ENCODE measurements around the gene ZNF398.

Gene ZNF398

GRCh38 chr7:149150981-149151380 is 3.7 kb downstream of the ZNF398 start:
- DNase-seq = no peak

- no peak for DNase-seq
These were observed 6.1 kb downstream of the ZNF398 start for GRCh38 chr7:149153346-149153745.

GRCh38 chr7:149154056-149154455 is 6.8 kb downstream of the ZNF398 start:
- no peak for DNase-seq

- no peak for DNase-seq
These were observed 9.6 kb downstream of the ZNF398 start for GRCh38 chr7:149156898-149157297.

- no peak for DNase-seq
These were observed 14.1 kb downstream of the ZNF398 start for GRCh38 chr7:149161241-149161848.

- DNase-seq = no peak
These were observed 18.9 kb downstream of the ZNF398 start for GRCh38 chr7:149166142-149166541.

GRCh38 chr7:149166630-149167352 is 19.5 kb downstream of the ZNF398 start:
- DNase-seq = no peak

- DNase-seq = no peak
These were observed 24.8 kb downstream of the ZNF398 start for GRCh38 chr7:149171892-149172533.

GRCh38 chr7:149172534-149172920 is 25.3 kb downstream of the ZNF398 start:
- DNase-seq = no peak

- no peak for DNase-seq
These were observed 27.9 kb downstream of the ZNF398 start for GRCh38 chr7:149175150-149175549.

GRCh38 chr7:149179241-149179640 is 32.0 kb downstream of the ZNF398 start:
- no peak for DNase-seq

GRCh38 chr7:149180722-149181449 is 33.6 kb downstream of the ZNF398 start:
- no peak for DNase-seq

GRCh38 chr7:149181450-149181790 is 34.2 kb downstream of the ZNF398 start:
- DNase-seq = no peak

- DNase-seq = no peak
These were observed 37.0 kb downstream of the ZNF398 start for GRCh38 chr7:149184274-149184673.

GRCh38 chr7:149188213-149188612 is 41.0 kb downstream of the ZNF398 start:
- no peak for DNase-seq

- no peak for DNase-seq
These were observed 41.5 kb downstream of the ZNF398 start for GRCh38 chr7:149188637-149189259.

- no peak for DNase-seq
These were observed 44.6 kb downstream of the ZNF398 start for GRCh38 chr7:149191851-149192250.

- no peak for DNase-seq
These were observed 47.5 kb downstream of the ZNF398 start for GRCh38 chr7:149194799-149195179.

GRCh38 chr7:149195180-149196150 is 48.2 kb downstream of the ZNF398 start, which contains the start of gene ZNF282:
Gene ZNF282 (plus strand): TSS chr7:149195546. CDS start chr7:149195590, 44 bp downstream.
- DNase-seq = peak; percentile 67

- DNase-seq = no peak
These were observed 49.0 kb downstream of the ZNF398 start for GRCh38 chr7:149196151-149196704.

GRCh38 chr7:149196705-149197171 is 49.5 kb downstream of the ZNF398 start:
- no peak for DNase-seq

Measured in CD4-positive, alpha-beta T cell treated with Interleukin-10 for 1 hour (primary cell).